ENCODE results near the gene TSC22D2.
"Not testable (repeated sequence)": the region's sequence is repeated elsewhere in the genome, so short reads cannot be mapped to it uniquely, and the experiment has no call there.

The TSC22D2 gene

DNA sequence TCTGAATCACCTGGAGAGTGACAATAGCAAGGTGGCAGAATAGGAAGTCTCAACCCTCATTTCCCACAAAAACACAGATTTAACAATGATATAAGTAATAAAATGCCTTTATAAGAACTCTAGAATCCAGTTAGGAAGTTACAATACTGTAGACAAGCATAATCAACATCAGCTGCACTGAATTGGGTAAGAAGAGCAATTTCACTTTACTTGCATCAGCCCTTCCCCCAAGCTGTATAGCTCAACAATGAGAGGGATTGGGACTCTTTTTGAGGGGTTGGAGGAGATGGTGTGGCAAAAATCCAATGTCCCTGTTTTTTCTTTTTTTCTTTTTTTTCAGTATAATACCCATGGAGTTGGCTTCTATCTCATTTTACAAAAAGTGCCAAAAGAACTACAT lies 75.1 kb downstream of the TSC22D2 start:
- no peak for DNase-seq (ENCODE audit: low read depth in 2 of 2, low spot score in 1 of 2)

DNA sequence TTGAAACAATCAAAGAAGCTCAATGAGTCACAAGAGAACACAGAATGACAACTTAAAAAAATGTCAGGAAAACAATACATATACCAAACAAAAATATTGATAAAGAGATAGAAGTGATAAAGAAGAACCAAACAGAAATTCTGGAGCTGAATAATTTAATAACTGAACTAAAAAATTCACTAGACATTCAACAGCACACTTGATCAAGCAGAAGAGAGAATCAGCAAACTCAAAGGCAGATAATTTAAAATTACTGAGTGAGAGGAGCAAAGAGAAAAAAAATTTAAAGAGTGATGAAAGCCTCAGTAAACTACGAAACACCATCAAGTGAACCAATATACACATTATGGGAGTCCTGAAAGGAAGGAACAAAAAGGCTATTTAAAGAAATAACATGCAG lies 76.3 kb downstream of the TSC22D2 start:
- no peak for DNase-seq (ENCODE audit: low read depth in 2 of 2, low spot score in 1 of 2)

DNA sequence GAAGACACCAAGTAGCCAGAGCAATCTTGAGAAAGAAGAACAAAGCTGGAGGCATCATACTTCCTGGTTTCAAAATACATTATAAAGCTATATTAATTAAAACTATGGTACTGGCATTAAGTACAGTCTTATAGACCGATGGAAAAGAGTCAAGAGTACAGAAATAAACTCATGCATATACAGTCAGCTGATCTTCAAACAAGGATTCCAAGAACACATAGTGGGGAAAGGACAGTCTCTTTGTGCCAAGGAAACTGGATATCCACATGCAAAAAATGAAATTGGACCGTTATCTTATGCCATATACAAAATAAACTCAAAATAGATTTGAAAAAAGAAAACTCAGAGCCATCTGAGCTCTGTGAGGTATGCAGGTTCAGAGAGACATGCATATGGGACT lies 80.8 kb downstream of the TSC22D2 start:
- no peak for DNase-seq (ENCODE audit: low read depth in 2 of 2, low spot score in 1 of 2)

DNA sequence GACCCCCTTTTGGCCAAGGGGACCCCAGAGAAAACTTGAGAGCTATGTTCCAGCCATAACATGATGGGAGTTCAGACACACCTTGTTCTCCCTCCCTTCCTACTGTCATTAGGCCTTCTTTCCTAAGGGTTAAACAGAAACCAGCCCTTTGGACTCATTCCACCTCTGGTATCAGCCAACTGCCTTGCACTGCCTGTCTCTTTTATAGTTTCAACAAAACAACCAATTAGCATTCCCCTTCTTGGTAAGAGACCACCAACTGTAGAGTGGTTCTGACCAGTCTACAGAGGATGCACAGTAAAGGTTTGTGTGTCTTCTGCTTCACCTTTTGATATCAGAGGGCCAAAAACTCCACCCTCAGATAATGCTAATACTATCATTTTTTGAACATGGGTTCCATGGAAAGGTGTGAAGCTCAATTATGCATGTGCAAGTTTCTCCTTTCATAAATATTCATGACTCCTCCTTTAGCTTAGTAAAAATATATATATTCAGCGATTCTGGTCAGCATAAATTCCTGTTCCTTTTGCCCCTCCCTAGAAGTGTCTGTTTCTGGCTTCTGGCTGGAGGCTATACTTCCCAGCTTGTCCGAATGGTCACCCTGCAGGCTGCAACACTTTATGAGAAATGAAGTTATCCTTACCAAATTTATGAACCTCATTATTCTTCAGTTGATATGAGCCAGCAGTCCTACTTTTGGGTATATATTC lies 82.3 kb downstream of the TSC22D2 start:
- no peak for DNase-seq (ENCODE audit: low read depth in 2 of 2, low spot score in 1 of 2)

DNA sequence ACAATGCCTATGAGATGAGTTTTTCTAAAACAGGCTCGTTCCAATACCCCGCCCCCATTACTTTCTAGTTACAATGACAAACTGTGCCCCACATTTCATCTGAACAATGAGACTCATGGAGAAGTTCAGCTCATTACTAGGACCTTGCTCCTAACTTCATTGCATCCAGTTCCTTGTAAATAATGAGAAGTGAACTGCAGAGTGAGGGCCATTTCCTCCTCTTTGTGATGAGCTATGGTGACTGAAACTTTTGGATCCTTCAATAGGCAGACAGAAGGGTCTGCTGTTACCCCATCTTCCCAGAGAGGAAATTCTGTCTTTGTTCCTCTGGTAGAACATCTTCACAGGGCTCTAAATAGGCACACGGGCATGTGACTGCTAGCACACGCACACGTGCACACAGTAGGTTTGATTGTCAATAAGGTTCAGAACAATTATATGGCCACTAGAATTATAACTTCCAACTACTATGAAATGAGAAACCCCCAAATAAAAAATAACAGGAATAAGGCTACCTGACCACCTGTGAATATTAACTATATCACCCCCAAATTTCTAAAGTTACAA lies 86.4 kb downstream of the TSC22D2 start:
- no peak for DNase-seq (ENCODE audit: low read depth in 2 of 2, low spot score in 1 of 2)

DNA sequence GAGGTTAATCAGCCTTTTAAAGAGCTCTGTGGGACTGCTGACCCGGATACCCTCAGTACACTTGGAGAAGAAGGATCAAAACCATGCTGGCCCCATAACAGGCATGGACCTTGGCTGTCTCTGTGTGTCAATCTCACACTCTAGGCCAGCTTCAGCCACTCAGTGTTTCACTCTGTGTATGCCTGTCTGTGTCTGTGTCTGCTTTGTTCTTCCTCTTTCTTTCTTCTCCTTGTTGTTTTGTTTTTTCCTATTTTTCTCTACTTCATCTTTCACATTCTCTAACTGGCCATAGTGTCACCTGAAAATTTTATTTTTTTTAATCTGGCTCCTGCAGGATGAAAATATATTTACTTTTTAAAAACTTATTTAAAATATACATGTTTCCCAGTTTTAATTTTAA lies 87.1 kb downstream of the TSC22D2 start:
- DNase-seq (ENCODE audit: low read depth in 2 of 2, low spot score in 1 of 2) = no peak

DNA sequence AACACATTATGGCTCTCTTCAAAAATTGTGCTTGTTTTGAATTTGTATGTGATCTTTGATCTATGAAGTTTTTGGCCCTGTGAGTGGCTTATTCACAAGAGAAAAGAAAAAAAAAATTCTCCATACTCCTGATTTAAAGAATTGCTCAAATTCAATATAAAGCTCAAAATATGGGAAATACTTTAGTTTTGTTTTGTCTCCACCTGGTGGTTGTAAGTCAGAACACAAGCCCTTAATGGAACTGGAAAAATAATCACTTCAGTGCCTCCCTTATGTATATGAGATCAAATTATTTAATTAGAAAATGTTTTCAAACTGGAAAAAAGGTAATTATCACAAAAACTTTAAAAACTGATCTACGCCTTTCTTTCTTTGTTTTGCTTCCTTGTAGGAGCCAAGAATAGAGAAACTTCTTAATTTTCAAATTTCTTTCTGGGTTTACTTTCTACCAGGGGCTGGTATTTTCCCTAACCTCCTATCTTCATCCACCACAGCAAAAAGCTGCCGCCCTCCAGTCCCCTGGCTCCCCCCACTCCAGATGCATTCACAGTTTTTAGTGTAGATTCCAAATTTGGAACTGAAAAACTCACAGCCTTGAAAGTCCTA lies 87.6 kb downstream of the TSC22D2 start:
- DNase-seq (ENCODE audit: low read depth in 2 of 2, low spot score in 1 of 2) = no peak

DNA sequence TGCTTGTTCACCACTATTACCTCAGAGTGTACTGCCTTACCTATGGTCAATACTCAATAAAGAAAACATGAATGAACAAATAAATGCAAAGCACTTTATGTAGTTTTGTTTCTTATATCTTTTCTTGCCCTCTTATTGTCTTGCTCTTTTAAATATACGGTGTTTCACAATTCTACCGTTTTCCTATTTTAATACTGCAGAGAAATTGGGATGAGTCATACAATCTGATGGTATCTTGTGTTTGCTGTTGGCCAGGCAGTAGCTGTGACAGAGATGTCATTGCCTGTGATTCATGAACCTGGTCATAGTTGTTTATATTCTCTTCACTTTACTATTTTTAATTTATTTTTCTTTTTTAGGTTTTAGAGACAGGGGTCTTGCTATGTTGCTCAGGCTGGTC lies 89.9 kb downstream of the TSC22D2 start:
- DNase-seq (ENCODE audit: low read depth in 2 of 2, low spot score in 1 of 2) = no peak

DNA sequence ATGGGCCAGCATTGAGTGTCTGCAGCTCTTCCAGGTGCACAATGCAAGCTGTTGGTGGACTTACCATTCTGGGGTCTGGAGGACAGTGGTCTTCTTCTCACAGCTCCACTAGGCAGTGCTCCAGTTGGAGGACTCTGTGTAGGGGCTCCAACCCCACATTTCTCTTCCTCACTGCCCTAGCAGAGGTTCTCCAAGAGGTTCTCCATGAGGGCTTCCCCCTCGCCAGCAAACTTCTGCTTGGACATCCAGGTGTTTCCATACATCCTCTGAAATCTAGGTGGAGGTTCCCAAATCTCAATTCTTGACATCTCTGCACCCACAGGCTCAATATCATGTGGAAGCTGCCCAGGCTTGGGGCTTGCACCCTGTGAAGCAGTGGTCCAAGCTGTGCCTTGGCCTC lies 92.9 kb downstream of the TSC22D2 start:
- not testable (repeated sequence) for DNase-seq (ENCODE audit: low read depth in 2 of 2, low spot score in 1 of 2)

DNA sequence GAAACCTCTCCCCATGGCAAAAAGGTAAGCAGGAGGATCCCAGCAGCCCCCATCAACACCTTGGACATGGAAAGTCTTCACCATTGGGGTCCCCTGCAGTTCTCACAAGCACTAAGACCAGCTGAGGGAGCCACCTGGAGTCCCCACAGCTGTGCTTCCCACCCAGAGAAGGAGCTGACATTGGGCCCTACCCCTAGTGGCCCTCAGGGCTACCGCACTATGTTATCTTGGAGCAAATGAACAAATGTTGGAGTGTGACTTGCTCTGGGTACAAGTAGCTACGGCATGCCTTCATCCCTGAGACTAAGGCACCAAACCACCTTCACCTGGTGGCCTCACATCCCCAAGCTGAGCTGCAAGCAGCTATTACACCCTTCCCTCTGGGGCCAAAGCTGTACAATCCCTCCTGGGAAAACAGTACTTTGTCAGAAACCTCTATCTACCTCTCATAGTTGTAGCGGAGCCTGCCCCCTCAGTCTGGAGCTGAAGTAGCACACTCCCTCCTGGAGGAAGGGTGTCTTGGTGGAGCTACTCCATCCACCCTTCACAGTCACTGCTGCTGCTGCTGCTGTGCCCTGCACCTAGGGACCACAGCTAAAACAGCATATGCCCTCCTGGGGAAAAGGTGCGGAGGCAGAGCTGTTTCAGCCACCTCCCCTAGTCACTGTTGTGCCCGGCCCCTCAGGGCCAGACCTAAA lies 95.5 kb downstream of the TSC22D2 start:
- no peak for DNase-seq (ENCODE audit: low read depth in 2 of 2, low spot score in 1 of 2)

DNA sequence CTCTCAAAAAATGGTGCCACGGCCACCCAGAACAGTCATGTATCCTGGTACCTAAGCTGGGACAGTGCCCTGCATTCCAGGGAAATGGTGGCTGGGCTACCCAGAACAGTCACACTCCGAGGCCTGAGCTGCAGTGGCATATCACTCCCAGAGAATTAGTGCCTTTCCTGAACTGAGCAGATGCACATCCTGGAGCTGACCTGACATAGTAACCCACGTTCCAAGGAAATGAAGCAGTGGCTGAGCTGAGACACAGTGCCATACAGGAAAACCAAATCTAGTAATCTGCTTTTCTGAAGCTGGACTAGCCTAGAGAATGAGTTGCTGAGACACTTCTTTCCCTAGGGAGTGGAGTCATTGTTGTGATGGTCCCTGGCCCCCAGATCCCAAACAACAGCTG lies 96.4 kb downstream of the TSC22D2 start:
- no peak for DNase-seq (ENCODE audit: low read depth in 2 of 2, low spot score in 1 of 2)

DNA sequence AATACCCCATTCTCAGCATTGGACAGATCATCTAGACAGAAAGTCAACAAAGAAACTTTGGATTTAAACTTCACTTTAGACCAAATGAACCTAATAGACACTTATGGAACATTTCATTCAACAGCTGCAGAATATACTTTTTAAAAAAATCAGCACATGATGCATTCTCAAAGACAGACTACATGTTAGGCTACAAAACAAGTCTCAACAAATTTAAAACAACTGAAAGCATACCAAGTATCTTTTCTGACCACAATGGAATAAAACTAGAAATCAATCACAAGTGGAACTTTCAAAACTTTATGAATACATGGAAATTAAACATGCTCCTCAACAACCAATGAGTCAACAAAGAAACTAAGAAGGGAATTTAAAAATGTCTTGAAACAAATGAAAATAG lies 100.3 kb downstream of the TSC22D2 start:
- no peak for DNase-seq (ENCODE audit: low read depth in 2 of 2, low spot score in 1 of 2)

DNA sequence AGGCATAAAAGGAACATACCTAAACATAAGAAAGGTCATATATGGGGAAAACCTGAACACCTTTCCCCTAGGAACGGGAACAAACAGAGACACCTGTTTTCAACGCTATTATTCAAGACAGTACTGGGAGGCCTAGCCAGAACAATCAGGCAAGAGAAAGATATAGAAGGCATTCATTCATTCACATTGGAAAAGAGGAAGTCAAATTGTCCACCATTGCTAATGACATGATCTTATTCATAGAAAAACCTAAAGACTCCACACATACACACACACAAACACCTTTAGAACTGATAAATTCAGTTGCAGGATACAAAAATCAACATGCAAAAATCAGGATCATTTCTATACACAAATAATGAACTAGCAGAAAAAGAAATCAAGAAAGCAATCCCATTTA lies 101.7 kb downstream of the TSC22D2 start:
- DNase-seq (ENCODE audit: low read depth in 2 of 2, low spot score in 1 of 2) = no peak

DNA sequence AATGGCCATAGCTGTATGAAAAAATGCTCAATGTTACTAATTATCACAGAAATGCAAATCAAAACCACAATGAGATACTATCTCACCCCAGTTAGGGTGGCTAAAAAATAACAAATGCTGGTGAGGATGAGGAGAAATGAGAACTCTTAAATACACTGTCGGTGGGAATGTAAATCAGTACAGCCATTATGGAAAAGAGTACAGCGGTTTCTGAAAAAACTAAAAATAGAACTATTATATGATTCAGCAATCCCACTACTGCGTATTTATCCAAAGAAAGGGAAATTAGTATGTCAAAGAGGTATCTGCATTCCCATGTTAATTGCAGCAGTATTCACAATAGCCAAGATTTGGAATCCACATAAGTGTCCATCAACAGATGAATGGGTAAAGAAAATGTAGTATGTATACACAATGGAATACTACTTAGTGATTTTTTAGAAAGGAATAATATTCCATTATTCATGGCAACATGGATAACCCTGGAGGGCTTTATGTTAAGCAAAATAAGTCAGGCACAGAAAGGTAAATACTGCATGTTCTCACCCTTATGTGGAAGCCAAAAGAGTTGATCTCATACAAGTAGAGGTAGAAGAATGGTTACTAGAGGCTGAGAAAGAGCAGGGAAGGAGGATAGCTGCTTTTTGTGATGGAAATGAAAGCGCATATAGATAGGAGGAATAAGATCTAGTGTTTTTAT lies 103.2 kb downstream of the TSC22D2 start:
- no peak for DNase-seq (ENCODE audit: low read depth in 2 of 2, low spot score in 1 of 2)

DNA sequence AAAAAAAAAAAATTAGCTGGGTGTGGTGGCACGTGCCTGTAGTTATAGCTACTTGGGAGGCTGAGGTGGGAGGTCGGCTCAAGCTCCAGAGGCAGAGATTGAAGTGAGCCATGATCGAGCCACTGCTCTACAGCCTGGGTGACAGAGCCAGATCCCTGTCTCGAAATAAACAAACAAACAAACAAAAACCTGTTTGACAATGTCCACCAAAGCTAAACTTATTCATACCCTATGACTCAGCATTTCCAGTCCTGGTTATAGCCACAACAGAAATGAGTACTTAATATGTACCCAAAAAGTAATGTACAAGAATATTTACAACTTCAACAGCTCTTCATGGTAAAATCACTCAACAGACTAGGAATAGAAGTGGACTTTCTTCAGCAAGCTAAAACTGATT lies 107.1 kb downstream of the TSC22D2 start:
- no peak for DNase-seq (ENCODE audit: low read depth in 2 of 2, low spot score in 1 of 2)
